GM21423 (cell line): ENCODE measurements around the gene GASK1B.
A peak's percentile ranks its signal among the peaks of the same experiment; 100 is the strongest.

Source experiments
- ATAC-seq: cut with Tn5 transposase; IDR thresholded peaks from one replicate; pipeline ENCODE4 v1.9.1; 2021; ENCODE audit warnings: mild to moderate bottlenecking, moderate library complexity; ENCODE audit not compliant: unreplicated experiment

The GASK1B gene

GRCh38 chr4:158155656-158156356 lies 17.0 kb downstream of the GASK1B start:
- no peak for ATAC-seq

- ATAC-seq = no peak
These were observed 25.7 kb downstream of the GASK1B start for GRCh38 chr4:158147151-158147550.

GRCh38 chr4:158146736-158147135 lies 26.1 kb downstream of the GASK1B start:
- no peak for ATAC-seq

- no peak for ATAC-seq
These were observed 33.7 kb downstream of the GASK1B start for GRCh38 chr4:158139086-158139485.

- ATAC-seq = no peak
These were observed 38.6 kb downstream of the GASK1B start for GRCh38 chr4:158134222-158134621.

GRCh38 chr4:158133551-158133950 lies 39.3 kb downstream of the GASK1B start:
- ATAC-seq = no peak

GRCh38 chr4:158131027-158131426 lies 41.8 kb downstream of the GASK1B start:
- ATAC-seq = no peak

GRCh38 chr4:158130204-158130603 lies 42.6 kb downstream of the GASK1B start:
- ATAC-seq = no peak

- peak; percentile 95 for ATAC-seq
These were observed 43.1 kb downstream of the GASK1B start for GRCh38 chr4:158129694-158130093.

- ATAC-seq = no peak
These were observed 44.3 kb downstream of the GASK1B start for GRCh38 chr4:158128540-158128939.

GRCh38 chr4:158125310-158125709 lies 47.5 kb downstream of the GASK1B start:
- ATAC-seq = no peak
